HL-60 (cell line): ENCODE results near the gene GRM5.
"Not testable (repeated sequence)": the region's sequence is repeated elsewhere in the genome, so short reads cannot be mapped to it uniquely, and the experiment has no call there.

ENCODE experiments used
- DNase-seq, 2 experiments: peaks; one replicate each; pipeline ENCODE4 v3.0.0-alpha.2; 2010 to 2020; ENCODE audit warnings: low read depth in 1 of 2, low spot score in 1 of 2
- H3K27ac ChIP-seq: fragments of 250-450 bp; sonication (Bioruptor Pico); replicated peaks from 2 replicates; pipeline ENCODE4 v1.5.1; 2020; ENCODE audit warnings: mild to moderate bottlenecking, moderate library complexity
- H3K27me3 ChIP-seq: fragments of 250-450 bp; sonication (Bioruptor Pico); 2 replicates; pipeline ENCODE4 v1.5.1; 2021; ENCODE audit warnings: mild to moderate bottlenecking, moderate library complexity; ENCODE audit not compliant: insufficient read depth, poor library complexity, severe bottlenecking
- H3K4me3 ChIP-seq: replicated peaks from 2 replicates; pipeline ENCODE4 v1.5.1; 2011; ENCODE audit warnings: mild to moderate bottlenecking, control low read depth, low read length; ENCODE audit not compliant: insufficient read depth
- GABPA ChIP-seq: IDR thresholded peaks from 2 replicates; pipeline ENCODE4 v1.6.1; 2012; ENCODE audit warnings: low read depth
- POLR2AphosphoS5 ChIP-seq: IDR thresholded peaks from 2 replicates; pipeline ENCODE4 v1.6.1; 2012; ENCODE audit warnings: low read depth
- SPI1 ChIP-seq: IDR thresholded peaks from 2 replicates; pipeline ENCODE4 v1.6.1; 2012; ENCODE audit warnings: low read depth, mild to moderate bottlenecking, borderline replicate concordance
- TF ChIP-seq, protein P1 (sequence below): IDR thresholded peaks from one replicate; pipeline ENCODE4 v1.5.1; 2011; ENCODE audit warnings: low read length, control low read depth, inconsistent platforms; ENCODE audit not compliant: insufficient read depth
- TF ChIP-seq, protein P2 (sequence below): IDR thresholded peaks from 2 replicates; pipeline ENCODE4 v1.6.1; 2012; ENCODE audit warnings: low read depth; ENCODE audit not compliant: insufficient replicate concordance

The GRM5 gene

DNA sequence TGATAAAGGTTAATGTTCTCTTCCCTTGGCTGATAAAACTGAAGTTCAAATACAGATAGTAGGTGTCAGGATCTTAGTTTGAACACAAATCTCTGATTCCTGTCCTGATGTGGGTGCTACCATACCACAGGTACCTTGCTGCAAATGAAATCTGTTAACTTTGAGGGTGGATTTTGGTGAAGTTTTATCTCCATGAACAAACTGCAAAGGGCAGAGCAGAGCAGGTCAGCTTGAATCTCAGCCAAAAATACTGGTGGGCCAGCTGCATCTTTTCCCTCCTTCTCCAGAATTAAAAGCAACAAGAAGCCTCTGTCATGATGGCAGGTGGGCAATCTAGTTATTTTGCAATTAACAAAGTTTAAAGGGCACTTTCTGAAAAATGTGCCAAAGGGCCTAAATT lies 214.2 kb downstream of the GRM5 start:
- not testable (repeated sequence) for H3K4me3 ChIP-seq, DNase-seq, H3K27ac ChIP-seq, H3K27me3 ChIP-seq

- not testable (repeated sequence) for DNase-seq, H3K27me3 ChIP-seq, H3K27ac ChIP-seq, H3K4me3 ChIP-seq
Measured at GRCh38 chr11:88849773-88850172, 216.0 kb downstream of the GRM5 start.

- TF ChIP-seq, protein P1, sequence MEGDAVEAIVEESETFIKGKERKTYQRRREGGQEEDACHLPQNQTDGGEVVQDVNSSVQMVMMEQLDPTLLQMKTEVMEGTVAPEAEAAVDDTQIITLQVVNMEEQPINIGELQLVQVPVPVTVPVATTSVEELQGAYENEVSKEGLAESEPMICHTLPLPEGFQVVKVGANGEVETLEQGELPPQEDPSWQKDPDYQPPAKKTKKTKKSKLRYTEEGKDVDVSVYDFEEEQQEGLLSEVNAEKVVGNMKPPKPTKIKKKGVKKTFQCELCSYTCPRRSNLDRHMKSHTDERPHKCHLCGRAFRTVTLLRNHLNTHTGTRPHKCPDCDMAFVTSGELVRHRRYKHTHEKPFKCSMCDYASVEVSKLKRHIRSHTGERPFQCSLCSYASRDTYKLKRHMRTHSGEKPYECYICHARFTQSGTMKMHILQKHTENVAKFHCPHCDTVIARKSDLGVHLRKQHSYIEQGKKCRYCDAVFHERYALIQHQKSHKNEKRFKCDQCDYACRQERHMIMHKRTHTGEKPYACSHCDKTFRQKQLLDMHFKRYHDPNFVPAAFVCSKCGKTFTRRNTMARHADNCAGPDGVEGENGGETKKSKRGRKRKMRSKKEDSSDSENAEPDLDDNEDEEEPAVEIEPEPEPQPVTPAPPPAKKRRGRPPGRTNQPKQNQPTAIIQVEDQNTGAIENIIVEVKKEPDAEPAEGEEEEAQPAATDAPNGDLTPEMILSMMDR, result no peak
- TF ChIP-seq GABPA, result no peak
- TF ChIP-seq, protein P2, sequence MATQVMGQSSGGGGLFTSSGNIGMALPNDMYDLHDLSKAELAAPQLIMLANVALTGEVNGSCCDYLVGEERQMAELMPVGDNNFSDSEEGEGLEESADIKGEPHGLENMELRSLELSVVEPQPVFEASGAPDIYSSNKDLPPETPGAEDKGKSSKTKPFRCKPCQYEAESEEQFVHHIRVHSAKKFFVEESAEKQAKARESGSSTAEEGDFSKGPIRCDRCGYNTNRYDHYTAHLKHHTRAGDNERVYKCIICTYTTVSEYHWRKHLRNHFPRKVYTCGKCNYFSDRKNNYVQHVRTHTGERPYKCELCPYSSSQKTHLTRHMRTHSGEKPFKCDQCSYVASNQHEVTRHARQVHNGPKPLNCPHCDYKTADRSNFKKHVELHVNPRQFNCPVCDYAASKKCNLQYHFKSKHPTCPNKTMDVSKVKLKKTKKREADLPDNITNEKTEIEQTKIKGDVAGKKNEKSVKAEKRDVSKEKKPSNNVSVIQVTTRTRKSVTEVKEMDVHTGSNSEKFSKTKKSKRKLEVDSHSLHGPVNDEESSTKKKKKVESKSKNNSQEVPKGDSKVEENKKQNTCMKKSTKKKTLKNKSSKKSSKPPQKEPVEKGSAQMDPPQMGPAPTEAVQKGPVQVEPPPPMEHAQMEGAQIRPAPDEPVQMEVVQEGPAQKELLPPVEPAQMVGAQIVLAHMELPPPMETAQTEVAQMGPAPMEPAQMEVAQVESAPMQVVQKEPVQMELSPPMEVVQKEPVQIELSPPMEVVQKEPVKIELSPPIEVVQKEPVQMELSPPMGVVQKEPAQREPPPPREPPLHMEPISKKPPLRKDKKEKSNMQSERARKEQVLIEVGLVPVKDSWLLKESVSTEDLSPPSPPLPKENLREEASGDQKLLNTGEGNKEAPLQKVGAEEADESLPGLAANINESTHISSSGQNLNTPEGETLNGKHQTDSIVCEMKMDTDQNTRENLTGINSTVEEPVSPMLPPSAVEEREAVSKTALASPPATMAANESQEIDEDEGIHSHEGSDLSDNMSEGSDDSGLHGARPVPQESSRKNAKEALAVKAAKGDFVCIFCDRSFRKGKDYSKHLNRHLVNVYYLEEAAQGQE, result no peak
- TF ChIP-seq POLR2AphosphoS5, result no peak
- TF ChIP-seq SPI1, result no peak
- no peak for DNase-seq
- Histone ChIP-seq H3K27ac (no peak overlapping the region), H3K27me3 (no peaks in the 10 kb centered on the region), H3K4me3 (no peak overlapping the region)
Measured at GRCh38 chr11:88849368-88849767, 216.4 kb downstream of the GRM5 start.

DNA sequence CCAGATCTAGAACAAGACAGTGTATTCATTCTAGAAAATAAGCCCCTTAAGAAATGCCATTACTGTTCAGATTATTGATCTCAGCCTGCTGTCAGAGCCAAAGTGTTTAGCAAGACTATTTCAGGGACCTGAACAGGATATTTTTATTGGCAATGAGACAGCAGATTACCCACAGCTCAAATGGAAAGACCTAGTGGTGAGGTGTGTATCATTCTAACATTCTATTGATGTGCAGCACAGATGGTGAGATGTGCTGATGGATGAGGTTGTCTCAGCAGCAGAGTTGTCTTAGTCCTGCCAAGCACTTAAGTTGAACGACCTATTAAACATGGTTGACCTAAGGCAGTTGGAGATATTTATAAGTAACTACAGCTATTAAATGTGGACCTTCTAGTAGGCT lies 219.5 kb downstream of the GRM5 start:
- not testable (repeated sequence) for H3K4me3 ChIP-seq, H3K27ac ChIP-seq, H3K27me3 ChIP-seq, DNase-seq

GRCh38 chr11:88844941-88845340 lies 220.8 kb downstream of the GRM5 start:
- H3K4me3 ChIP-seq, DNase-seq, H3K27ac ChIP-seq, H3K27me3 ChIP-seq: not testable (repeated sequence)

DNA sequence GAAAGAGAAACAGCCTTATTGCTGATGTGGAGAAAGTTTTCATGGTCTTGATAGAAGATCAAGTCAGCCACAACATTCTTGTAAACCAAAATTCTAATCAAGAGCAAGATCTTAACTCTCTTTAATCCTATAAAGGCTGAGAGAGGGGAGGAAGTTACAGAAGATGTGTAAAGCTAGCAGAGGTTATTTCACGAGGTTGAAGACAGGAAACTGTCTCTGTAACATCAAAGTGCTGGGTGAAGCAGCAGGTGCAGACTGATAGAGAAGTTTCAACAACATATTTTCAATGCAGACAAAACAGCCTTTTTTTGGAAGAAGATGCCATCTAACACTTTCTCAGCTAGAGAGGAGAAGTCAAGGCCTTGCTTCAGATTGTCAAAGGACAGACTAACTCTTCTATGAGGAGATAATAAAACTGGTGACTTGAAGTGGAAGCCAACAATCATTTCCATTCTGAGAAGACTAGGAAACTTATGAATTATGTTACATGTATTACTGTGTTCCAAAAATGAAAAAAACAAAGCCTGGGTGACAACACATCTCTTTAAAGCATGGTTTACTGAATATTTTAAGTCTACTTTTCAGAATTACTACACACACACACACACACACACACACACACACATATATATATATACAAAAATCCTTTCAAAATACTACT lies 221.9 kb downstream of the GRM5 start:
- not testable (repeated sequence) for DNase-seq, H3K27me3 ChIP-seq, H3K27ac ChIP-seq, H3K4me3 ChIP-seq

- DNase-seq, H3K27me3 ChIP-seq, H3K4me3 ChIP-seq, H3K27ac ChIP-seq: not testable (repeated sequence)
Measured at GRCh38 chr11:88838139-88838538, 227.6 kb downstream of the GRM5 start.

GRCh38 chr11:88835709-88836108 lies 230.1 kb downstream of the GRM5 start:
- not testable (repeated sequence) for DNase-seq, H3K4me3 ChIP-seq, H3K27me3 ChIP-seq, H3K27ac ChIP-seq
